Memory B cell (primary cell): ENCODE data around the gene LMTK2.

Source experiments
- ATAC-seq: fragments of 150-1000 bp; cut with Tn5 transposase; 2 replicates; pipeline ENCODE4 v1.10.0; 2021; ENCODE audit warnings: low read depth, mild to moderate bottlenecking, moderate library complexity
- DNase-seq, 2 donors: peaks; one replicate each; pipeline ENCODE4 v3.0.0; 2022; ENCODE audit warnings: low spot score in 2 of 2
- H3K27ac Mint-ChIP-seq: one replicate; pipeline ENCODE4 v1.8.0; 2022; ENCODE audit warnings: mild to moderate bottlenecking, moderate library complexity, mixed read lengths
- H3K27me3 Mint-ChIP-seq: one replicate; pipeline ENCODE4 v1.8.0; 2022; ENCODE audit warnings: mixed read lengths
- H3K36me3 Mint-ChIP-seq: one replicate; pipeline ENCODE4 v1.8.0; 2022; ENCODE audit warnings: mild to moderate bottlenecking, mixed read lengths
- H3K4me1 Mint-ChIP-seq: one replicate; pipeline ENCODE4 v1.8.0; 2022; ENCODE audit warnings: mixed read lengths
- H3K4me3 Mint-ChIP-seq: one replicate; pipeline ENCODE4 v1.8.0; 2022; ENCODE audit warnings: mild to moderate bottlenecking, moderate library complexity, mixed read lengths
- H3K9me3 Mint-ChIP-seq: one replicate; pipeline ENCODE4 v1.8.0; 2022; ENCODE audit warnings: mixed read lengths

The LMTK2 gene

GRCh38 chr7:98106647-98107312 lies at the start of gene LMTK2:
LMTK2 (plus strand) TSS chr7:98106862; CDS start chr7:98107178, 316 bp downstream.
- Mint-ChIP-seq H3K4me1 (peaks cover 9% of the 10 kb centered on the region), H3K4me3 (peak within 1 kb of the TSS; percentile 96), H3K9me3 (no peaks in the 10 kb centered on the region)

GRCh38 chr7:98057157-98057556 lies 49.5 kb upstream of the LMTK2 start:
- Mint-ChIP-seq H3K27ac (no peak overlapping the region), H3K4me1 (no peaks in the 10 kb centered on the region), H3K27me3 (peaks cover 11% of the 10 kb centered on the region), H3K4me3 (no peak overlapping the region), H3K36me3 (peaks cover 2% of the 10 kb centered on the region), H3K9me3 (no peaks in the 10 kb centered on the region)
- no peak for ATAC-seq
- no peak for DNase-seq

More at GRCh38 chr7:98106647-98107312, at the start of gene LMTK2:
- H3K36me3 Mint-ChIP-seq = no peaks in the 10 kb centered on the region
- H3K27me3 Mint-ChIP-seq = peaks cover 9% of the 10 kb centered on the region
- peak; percentile 99 for ATAC-seq
- peak within 1 kb of the TSS; percentile 92 for H3K27ac Mint-ChIP-seq
- DNase-seq = peak; percentile 99 to 100

- no peaks in the 10 kb centered on the region for H3K4me1 Mint-ChIP-seq
- peaks cover 2% of the 10 kb centered on the region for H3K36me3 Mint-ChIP-seq
- no peak overlapping the region for H3K4me3 Mint-ChIP-seq
- no peak for DNase-seq
- no peak overlapping the region for H3K27ac Mint-ChIP-seq
- ATAC-seq = no peak
- peaks cover 11% of the 10 kb centered on the region for H3K27me3 Mint-ChIP-seq
- H3K9me3 Mint-ChIP-seq = no peaks in the 10 kb centered on the region
Measured at GRCh38 chr7:98058186-98058585, 48.5 kb upstream of the LMTK2 start.

DNA sequence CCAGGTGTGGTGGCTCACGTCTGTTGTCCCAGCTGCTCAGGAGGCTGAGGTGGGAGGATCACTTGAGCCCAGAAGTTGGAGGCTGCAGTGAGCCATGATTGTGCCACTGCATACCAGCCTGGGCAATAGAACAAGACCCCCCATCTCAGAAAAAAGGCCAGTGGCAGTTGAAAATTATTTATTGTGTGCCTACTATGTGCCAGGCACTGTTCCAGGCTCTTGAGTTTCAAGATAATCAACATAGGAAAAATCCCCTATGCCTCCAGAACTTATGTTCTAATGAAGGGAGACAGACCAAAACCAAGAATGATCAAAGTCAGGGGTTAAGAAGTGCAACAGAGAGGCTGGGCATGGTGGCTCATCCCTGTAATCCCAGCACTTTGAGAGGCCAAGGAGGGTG lies 42.4 kb upstream of the LMTK2 start:
- no peaks in the 10 kb centered on the region for H3K9me3 Mint-ChIP-seq
- no peak overlapping the region for H3K27ac Mint-ChIP-seq
- no peak for DNase-seq
- ATAC-seq = no peak
- H3K4me1 Mint-ChIP-seq = no peaks in the 10 kb centered on the region
- no peak overlapping the region for H3K4me3 Mint-ChIP-seq
- H3K27me3 Mint-ChIP-seq = peaks cover 8% of the 10 kb centered on the region
- no peaks in the 10 kb centered on the region for H3K36me3 Mint-ChIP-seq

DNA sequence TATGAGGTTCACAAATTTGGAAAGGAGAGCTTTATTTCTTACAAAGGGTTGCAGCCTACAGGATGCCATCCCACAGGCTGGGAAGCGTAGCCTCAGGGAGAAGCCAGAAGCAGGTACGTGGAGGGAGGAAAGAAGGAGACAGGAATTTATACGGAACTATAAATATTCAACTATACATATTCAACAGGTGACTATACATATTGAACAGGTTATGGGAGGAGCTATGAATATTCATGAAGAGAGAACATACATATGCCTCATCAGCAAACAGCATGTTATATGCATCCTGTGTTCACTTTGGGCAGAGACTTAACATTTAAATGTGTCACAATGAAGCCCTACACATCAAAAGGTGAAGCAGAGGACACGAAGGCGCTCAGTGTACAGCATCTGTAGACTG lies 40.5 kb upstream of the LMTK2 start:
- Mint-ChIP-seq H3K36me3 (no peaks in the 10 kb centered on the region), H3K4me1 (no peaks in the 10 kb centered on the region)

GRCh38 chr7:98066934-98067507 lies 39.6 kb upstream of the LMTK2 start:
- Mint-ChIP-seq H3K27ac (no peak overlapping the region), H3K27me3 (peaks cover 9% of the 10 kb centered on the region), H3K4me1 (no peaks in the 10 kb centered on the region), H3K9me3 (no peaks in the 10 kb centered on the region), H3K36me3 (no peaks in the 10 kb centered on the region), H3K4me3 (no peak overlapping the region)
- ATAC-seq (no peak), DNase-seq (no peak)

More for the DNA sequence above, 40.5 kb upstream of the LMTK2 start:
- Mint-ChIP-seq H3K27ac (no peak overlapping the region), H3K4me3 (no peak overlapping the region), H3K9me3 (no peaks in the 10 kb centered on the region), H3K27me3 (peaks cover 9% of the 10 kb centered on the region)
- ATAC-seq (no peak), DNase-seq (no peak)

GRCh38 chr7:98073047-98073446 lies 33.6 kb upstream of the LMTK2 start:
- H3K36me3 Mint-ChIP-seq = no peaks in the 10 kb centered on the region
- H3K9me3 Mint-ChIP-seq = no peaks in the 10 kb centered on the region
- H3K4me1 Mint-ChIP-seq = no peaks in the 10 kb centered on the region
- no peak overlapping the region for H3K4me3 Mint-ChIP-seq
- DNase-seq = no peak
- no peak for ATAC-seq
- peaks cover 12% of the 10 kb centered on the region for H3K27me3 Mint-ChIP-seq
- H3K27ac Mint-ChIP-seq = no peak overlapping the region

DNA sequence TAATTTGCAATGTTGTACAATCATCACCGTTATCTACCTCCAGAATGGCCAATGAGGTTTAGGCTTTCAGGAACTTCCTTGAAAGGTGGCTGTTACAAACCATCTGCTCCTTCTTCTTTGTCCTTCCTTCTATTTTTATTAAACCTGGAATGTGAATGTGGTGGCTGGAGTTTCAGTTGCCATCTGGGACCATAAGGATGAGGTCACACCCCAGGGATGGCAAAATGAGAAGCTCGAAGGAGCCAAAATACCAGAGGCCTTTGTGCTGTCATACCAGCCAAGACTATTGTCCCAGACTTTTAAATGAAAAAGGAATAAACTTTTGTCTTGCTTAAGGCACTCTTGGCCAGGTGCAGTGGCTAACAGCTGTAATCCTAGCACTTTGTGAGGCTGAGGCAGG lies 30.9 kb upstream of the LMTK2 start:
- Mint-ChIP-seq H3K27me3 (peaks cover 9% of the 10 kb centered on the region), H3K36me3 (no peaks in the 10 kb centered on the region), H3K9me3 (no peaks in the 10 kb centered on the region), H3K4me1 (no peaks in the 10 kb centered on the region), H3K27ac (no peak overlapping the region), H3K4me3 (no peak overlapping the region)
- no peak for ATAC-seq
- no peak for DNase-seq

DNA sequence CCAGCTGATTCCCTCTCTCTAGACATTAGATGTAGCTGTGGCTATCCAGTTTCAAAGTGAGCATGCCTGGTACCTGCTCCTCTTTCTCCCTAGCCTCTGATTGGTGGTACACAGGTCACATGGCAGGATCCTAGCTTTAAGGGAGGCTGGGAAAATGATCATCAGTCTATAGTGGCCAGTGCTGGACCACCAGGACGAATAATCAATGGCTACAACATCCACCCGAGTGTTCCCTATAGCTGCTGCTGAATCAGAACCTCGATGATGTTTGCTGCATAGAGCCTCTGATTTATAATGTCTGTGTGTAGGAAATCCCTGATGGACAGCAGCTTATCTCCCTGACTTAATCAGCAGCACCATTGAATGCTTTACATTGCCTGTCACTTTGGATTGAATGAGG lies 28.9 kb upstream of the LMTK2 start:
- no peaks in the 10 kb centered on the region for H3K36me3 Mint-ChIP-seq

DNA sequence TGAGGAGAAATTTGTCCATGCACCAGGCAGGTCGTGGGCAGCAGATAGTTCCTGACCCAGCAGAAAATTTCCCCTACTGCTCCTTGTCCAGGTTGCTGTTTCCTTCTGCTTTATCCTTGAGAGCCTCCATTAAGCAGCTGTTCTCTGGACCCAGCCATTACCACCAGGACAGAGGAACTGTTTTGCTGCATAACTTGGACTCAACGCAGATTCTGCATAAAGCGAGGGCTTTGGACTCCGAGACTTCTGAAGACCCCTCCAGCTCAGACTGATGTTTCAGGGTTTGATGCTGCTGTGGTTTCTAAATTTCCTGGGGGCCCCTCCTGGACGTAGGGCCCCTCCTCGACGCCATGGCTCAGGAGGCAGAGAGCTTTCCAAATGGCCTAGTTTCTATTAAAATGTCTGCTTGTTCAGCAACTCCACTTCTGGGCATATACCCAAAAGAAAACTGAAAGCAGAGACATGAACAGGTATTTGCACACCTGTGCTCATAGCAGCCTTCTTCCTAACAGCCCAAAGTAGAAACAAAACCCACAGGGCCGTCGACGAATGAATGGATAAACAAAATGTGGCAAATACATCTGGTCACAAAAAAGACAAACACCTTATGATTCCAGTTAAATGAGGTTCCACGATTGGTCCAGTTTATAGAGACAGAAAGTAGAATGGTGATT lies 28.3 kb upstream of the LMTK2 start:
- ATAC-seq (no peak), DNase-seq (no peak)
- Mint-ChIP-seq H3K9me3 (no peaks in the 10 kb centered on the region), H3K4me3 (no peak overlapping the region), H3K4me1 (no peaks in the 10 kb centered on the region), H3K36me3 (no peaks in the 10 kb centered on the region), H3K27me3 (peaks cover 9% of the 10 kb centered on the region), H3K27ac (no peak overlapping the region)

More for the DNA sequence above, 28.9 kb upstream of the LMTK2 start:
- ATAC-seq (no peak), DNase-seq (no peak)
- H3K27ac Mint-ChIP-seq = no peak overlapping the region
- no peaks in the 10 kb centered on the region for H3K9me3 Mint-ChIP-seq
- H3K4me1 Mint-ChIP-seq = no peaks in the 10 kb centered on the region
- peaks cover 9% of the 10 kb centered on the region for H3K27me3 Mint-ChIP-seq
- no peak overlapping the region for H3K4me3 Mint-ChIP-seq

- Mint-ChIP-seq H3K4me1 (no peaks in the 10 kb centered on the region), H3K4me3 (no peak overlapping the region), H3K27me3 (peaks cover 15% of the 10 kb centered on the region), H3K27ac (no peak overlapping the region), H3K36me3 (no peaks in the 10 kb centered on the region), H3K9me3 (no peaks in the 10 kb centered on the region)
- DNase-seq (no peak), ATAC-seq (no peak)
Measured at GRCh38 chr7:98079891-98080648, 26.6 kb upstream of the LMTK2 start.

- no peaks in the 10 kb centered on the region for H3K4me1 Mint-ChIP-seq
- no peaks in the 10 kb centered on the region for H3K9me3 Mint-ChIP-seq
- H3K27ac Mint-ChIP-seq = no peak overlapping the region
- no peak for DNase-seq
- ATAC-seq = no peak
- H3K36me3 Mint-ChIP-seq = no peaks in the 10 kb centered on the region
- H3K27me3 Mint-ChIP-seq = peaks cover 16% of the 10 kb centered on the region
- H3K4me3 Mint-ChIP-seq = no peak overlapping the region
Measured at GRCh38 chr7:98081319-98081718, 25.3 kb upstream of the LMTK2 start.

DNA sequence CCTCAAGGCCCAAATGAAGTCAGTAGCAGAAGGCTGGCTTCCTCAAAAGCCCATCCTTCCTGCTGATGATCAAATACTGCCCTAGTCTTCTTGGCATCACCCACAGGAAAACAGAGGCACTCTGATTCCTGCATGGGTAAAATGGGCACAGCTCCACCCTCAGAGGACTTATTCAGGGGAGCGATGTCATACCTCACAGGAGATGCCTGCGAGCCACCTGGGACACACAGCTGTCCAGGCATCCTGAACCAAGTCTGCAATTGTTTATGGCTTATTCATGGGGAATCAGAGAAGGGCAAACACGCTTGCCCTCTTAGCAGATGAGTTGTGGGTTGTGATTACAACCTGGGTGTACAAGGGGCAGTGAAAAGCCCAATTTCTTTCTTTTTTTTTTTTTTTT lies 22.0 kb upstream of the LMTK2 start:
- H3K4me3 Mint-ChIP-seq = no peak overlapping the region
- ATAC-seq (no peak), DNase-seq (no peak)
- no peak overlapping the region for H3K27ac Mint-ChIP-seq
- no peaks in the 10 kb centered on the region for H3K4me1 Mint-ChIP-seq
- H3K27me3 Mint-ChIP-seq = peaks cover 11% of the 10 kb centered on the region
- no peaks in the 10 kb centered on the region for H3K36me3 Mint-ChIP-seq
- no peaks in the 10 kb centered on the region for H3K9me3 Mint-ChIP-seq

DNA sequence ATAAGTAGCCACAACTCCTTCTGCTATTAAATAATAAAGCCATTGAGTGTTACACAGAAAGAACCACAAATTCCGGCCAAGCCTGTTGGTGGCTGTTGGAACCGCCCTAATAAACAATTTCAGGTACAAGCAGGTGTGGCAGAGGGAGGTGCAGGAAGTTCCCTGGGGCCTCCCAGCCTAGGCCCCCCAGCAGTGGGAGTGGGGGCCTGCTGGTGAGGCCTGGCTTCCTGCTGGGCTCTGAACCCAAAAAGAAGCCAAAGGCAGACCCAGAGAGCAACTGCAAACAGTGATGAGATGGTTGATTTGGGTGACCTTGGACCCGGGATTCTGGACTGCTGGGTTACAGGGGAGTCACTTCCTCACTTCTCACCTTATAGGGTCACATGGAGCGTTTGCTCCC lies 21.0 kb upstream of the LMTK2 start:
- Mint-ChIP-seq H3K27me3 (peaks cover 11% of the 10 kb centered on the region), H3K27ac (no peak overlapping the region), H3K36me3 (no peaks in the 10 kb centered on the region), H3K4me1 (no peaks in the 10 kb centered on the region), H3K4me3 (no peak overlapping the region), H3K9me3 (no peaks in the 10 kb centered on the region)
- DNase-seq (no peak), ATAC-seq (no peak)
